ENCODE results near the gene PRAC2.

PRAC2 gene

DNA sequence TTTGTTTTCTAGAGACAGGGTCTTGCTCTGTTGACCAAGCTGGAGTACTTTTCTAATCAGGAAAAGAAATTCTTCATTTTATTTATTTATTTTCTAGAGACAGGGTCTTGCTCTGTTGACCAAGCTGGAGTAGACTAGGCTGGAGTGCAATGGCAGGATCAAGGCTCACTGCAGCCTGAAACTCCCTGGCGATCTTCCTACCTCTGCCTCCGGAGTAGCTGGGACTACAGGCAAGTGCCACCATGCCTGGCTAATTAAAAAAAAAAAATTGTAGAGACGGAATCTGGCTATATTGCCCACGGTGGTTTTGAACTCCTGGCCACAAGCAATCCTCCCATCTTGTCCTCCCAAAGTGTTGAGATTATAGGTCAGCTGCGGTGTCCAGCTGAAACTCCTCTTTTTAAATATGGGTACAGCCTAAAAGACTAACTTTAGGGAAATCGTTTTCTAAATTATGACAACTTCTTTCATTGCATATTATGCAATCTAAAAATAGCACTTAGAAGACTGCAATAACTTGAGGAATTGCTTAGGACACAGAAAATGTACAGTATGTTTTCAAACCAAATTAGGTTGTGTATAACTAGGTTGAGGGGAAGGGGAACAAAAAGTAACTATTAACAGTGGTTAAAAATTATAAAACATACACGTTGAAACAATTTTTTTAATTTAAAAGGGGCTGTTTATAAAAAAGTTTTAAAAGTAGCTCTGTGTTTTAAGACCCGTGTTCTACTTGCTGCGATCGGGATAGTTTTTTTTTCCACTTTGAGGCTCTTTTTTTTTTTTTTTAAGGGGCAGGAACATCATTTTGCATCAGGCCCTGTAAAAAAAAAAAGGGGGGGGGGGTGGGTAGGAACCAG lies 5.4 kb upstream of the PRAC2 start:
- Histone ChIP-seq H4K20me1 (ENCODE audit: insufficient read depth) (no peaks in the 10 kb centered on the region), H3K4me3 (IDR thresholded peaks at IDR 0.05; ENCODE audit: insufficient read depth, low read depth, low read length) (no peak overlapping the region), H3K4me1 (ENCODE audit: low read depth, poor library complexity, severe bottlenecking) (peaks cover 22% of the 10 kb centered on the region), H3K27me3 (ENCODE audit: insufficient read depth, low read depth) (no peaks in the 10 kb centered on the region), H3K27ac (no peak overlapping the region), H3K4me2 (no peak overlapping the region), H2AFZ (ENCODE audit: low read depth) (no peak overlapping the region), H3K79me2 (ENCODE audit: insufficient read depth, low read depth) (no peaks in the 10 kb centered on the region), H3K36me3 (ENCODE audit: insufficient read depth) (no peaks in the 10 kb centered on the region), H3K9ac (no peak overlapping the region)
- TF ChIP-seq, protein P1, sequence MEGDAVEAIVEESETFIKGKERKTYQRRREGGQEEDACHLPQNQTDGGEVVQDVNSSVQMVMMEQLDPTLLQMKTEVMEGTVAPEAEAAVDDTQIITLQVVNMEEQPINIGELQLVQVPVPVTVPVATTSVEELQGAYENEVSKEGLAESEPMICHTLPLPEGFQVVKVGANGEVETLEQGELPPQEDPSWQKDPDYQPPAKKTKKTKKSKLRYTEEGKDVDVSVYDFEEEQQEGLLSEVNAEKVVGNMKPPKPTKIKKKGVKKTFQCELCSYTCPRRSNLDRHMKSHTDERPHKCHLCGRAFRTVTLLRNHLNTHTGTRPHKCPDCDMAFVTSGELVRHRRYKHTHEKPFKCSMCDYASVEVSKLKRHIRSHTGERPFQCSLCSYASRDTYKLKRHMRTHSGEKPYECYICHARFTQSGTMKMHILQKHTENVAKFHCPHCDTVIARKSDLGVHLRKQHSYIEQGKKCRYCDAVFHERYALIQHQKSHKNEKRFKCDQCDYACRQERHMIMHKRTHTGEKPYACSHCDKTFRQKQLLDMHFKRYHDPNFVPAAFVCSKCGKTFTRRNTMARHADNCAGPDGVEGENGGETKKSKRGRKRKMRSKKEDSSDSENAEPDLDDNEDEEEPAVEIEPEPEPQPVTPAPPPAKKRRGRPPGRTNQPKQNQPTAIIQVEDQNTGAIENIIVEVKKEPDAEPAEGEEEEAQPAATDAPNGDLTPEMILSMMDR (conservative IDR thresholded peaks at IDR 0.05; ENCODE audit: low read depth, low read length): no peak

DNA sequence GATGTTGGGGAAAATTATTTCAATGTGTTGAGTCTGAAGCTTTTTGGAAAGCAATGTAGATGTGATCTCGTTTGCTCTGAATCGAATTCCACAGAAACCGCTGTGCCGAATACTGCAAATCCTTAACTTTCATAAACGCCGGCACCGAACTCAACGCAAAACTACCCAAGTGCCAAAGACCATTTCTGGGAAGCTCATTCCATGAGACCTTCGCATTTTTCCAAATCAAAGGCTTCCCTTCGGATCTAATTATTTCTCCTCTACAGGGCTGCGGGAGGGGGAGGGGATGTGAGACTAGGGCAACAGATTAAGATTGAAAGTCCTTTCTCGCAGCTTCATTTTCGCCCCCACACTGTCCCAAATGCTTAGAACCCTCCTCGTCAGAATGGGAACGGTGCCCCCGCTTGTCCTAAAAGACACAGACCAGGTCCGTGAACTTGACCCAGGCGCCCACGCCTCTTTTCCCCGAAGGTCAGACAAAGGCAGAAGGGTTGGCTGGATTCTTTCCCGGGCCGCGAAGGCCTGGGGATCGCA lies 4.7 kb upstream of the PRAC2 start:
- H2AFZ ChIP-seq (ENCODE audit: low read depth): no peak overlapping the region
- no peaks in the 10 kb centered on the region for H3K36me3 ChIP-seq (ENCODE audit: insufficient read depth)
- H3K27me3 ChIP-seq (ENCODE audit: insufficient read depth, low read depth): no peaks in the 10 kb centered on the region; the same call in 1 of the 2 replicates
- no peaks in the 10 kb centered on the region for H4K20me1 ChIP-seq (ENCODE audit: insufficient read depth)
- H3K9ac ChIP-seq: no peak overlapping the region
- H3K79me2 ChIP-seq (ENCODE audit: insufficient read depth, low read depth): no peaks in the 10 kb centered on the region
- no peak overlapping the region for H3K4me2 ChIP-seq
- H3K4me3 ChIP-seq (IDR thresholded peaks at IDR 0.05; ENCODE audit: insufficient read depth, low read depth, low read length): no peak overlapping the region
- no peak overlapping the region for H3K27ac ChIP-seq
- TF ChIP-seq, protein P1 (conservative IDR thresholded peaks at IDR 0.05; ENCODE audit: low read depth, low read length): no peak
- peaks cover 22% of the 10 kb centered on the region for H3K4me1 ChIP-seq (ENCODE audit: low read depth, poor library complexity, severe bottlenecking)

DNA sequence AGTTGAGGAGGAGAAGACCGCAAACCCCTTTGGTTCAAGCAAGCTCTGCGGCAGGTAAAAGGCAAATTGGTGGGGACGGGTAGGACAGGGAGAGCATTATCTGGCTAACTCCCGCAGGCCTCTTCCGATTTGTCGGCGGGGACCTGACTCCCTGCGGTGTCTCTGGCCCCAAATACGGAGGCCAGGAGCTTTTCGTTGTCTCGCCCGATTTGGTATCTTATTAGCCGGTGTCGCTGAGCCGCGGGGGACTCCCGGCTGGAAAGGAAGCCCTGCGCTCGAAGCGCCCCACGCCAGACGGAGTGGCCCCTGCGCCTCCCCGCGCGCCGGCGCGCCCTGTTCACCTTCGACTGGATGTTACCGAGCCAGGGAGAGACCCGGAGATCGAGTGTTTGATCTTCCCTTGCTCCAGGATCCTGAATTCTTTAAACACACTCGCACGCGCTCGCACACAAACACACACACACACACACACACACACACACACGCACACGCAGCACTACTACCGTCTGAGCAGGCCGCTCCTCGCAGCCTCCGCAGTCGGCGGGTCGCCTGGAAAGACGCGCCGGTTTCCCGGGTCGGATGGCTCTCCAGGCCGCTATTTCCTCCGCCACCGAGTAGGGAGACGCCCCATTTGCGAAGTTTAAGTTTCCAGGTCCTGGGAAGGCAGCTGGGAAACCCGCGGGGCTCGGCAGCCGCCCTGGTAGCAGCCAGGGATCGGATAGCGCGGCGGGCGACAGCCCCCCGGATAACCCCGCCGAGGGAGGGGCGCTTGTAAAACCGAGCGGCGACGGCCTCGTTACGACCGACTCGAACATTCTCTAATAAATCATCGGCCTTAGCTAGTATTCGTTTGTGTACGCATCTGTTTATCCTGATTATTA lies 4.0 kb upstream of the PRAC2 start:
- TF ChIP-seq, protein P1 (conservative IDR thresholded peaks at IDR 0.05; ENCODE audit: low read depth, low read length): no peak

DNA sequence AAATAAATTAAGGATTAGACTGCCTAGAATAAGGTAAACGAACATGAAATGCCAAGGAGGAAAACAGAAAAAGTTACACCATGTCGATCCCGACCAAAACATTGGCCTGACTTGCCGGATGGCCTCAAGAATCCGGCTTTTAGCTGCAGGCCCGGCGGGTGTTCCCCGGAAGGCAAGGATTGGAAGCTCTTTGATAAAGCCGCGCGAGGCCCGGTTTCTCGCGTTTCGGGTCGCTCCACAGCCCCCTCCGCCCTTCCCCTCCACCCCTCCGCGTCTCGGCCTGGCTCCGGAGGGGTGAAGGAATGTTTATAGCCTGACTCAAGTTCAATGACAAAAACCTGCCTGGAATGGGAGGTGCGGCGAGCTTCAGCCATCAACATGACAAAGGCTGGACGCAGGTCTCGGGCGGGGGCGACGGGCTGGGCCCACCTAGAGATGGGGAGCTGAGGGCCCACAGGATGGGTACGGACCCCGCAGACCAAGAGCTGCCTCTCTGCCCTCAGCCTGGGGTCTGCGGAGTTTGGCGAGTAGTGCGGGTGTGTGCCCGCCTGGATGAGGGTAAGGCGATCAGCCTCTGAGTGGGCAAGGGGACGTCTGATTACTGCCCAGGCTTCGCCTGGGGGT lies 3.2 kb upstream of the PRAC2 start:
- Histone ChIP-seq H3K79me2 (ENCODE audit: insufficient read depth, low read depth) (no peaks in the 10 kb centered on the region), H2AFZ (ENCODE audit: low read depth) (peak overlapping the region; percentile 37; the same call in 1 of the 2 replicates), H3K4me1 (ENCODE audit: low read depth, poor library complexity, severe bottlenecking) (peaks cover 26% of the 10 kb centered on the region), H3K27me3 (ENCODE audit: insufficient read depth, low read depth) (no peaks in the 10 kb centered on the region; the same call in 1 of the 2 replicates), H3K4me3 (IDR thresholded peaks at IDR 0.05; ENCODE audit: insufficient read depth, low read depth, low read length) (no peak overlapping the region), H3K9ac (no peak overlapping the region), H3K36me3 (ENCODE audit: insufficient read depth) (no peaks in the 10 kb centered on the region), H4K20me1 (ENCODE audit: insufficient read depth) (no peaks in the 10 kb centered on the region; the same call in 1 of the 2 replicates), H3K27ac (no peak overlapping the region), H3K4me2 (peak overlapping the region; percentile 62; the same call in 1 of the 2 replicates)
- TF ChIP-seq, protein P1 (conservative IDR thresholded peaks at IDR 0.05; ENCODE audit: low read depth, low read length): no peak

More for the DNA sequence above, 4.0 kb upstream of the PRAC2 start:
- H3K79me2 ChIP-seq (ENCODE audit: insufficient read depth, low read depth): no peaks in the 10 kb centered on the region
- H3K9ac ChIP-seq: no peak overlapping the region
- H2AFZ ChIP-seq (ENCODE audit: low read depth): no peak overlapping the region
- H3K27ac ChIP-seq: no peak overlapping the region
- H4K20me1 ChIP-seq (ENCODE audit: insufficient read depth): no peaks in the 10 kb centered on the region
- H3K4me1 ChIP-seq (ENCODE audit: low read depth, poor library complexity, severe bottlenecking): peaks cover 22% of the 10 kb centered on the region
- H3K4me3 ChIP-seq (IDR thresholded peaks at IDR 0.05; ENCODE audit: insufficient read depth, low read depth, low read length): no peak overlapping the region
- no peaks in the 10 kb centered on the region for H3K36me3 ChIP-seq (ENCODE audit: insufficient read depth)
- H3K27me3 ChIP-seq (ENCODE audit: insufficient read depth, low read depth): no peaks in the 10 kb centered on the region; the same call in 1 of the 2 replicates
- no peak overlapping the region for H3K4me2 ChIP-seq
